ENCODE results near the gene OR5K3.

- TF ChIP-seq CREB1 (IDR thresholded peaks at IDR 0.05) = no peak
- no peak for TF ChIP-seq CREB1 (CRISPR knock-in tag; IDR thresholded peaks at IDR 0.05)
- no peak for TF ChIP-seq SRSF1 (IDR thresholded peaks at IDR 0.05; ENCODE audit: low read depth, low read length)
- no peak for TF ChIP-seq EZH2 (IDR thresholded peaks at IDR 0.05; ENCODE audit: borderline replicate concordance, low read depth, low read length)
- no peak for TF ChIP-seq JUNB (CRISPR knock-in tag; conservative IDR thresholded peaks at IDR 0.05)
- TF ChIP-seq RFX5 (IDR thresholded peaks at IDR 0.05; ENCODE audit: low read depth, low read length) = no peak
- no peak for TF ChIP-seq SMAD4 (CRISPR knock-in tag; conservative IDR thresholded peaks at IDR 0.05)
Measured at GRCh38 chr3:98350082-98350481, 40.4 kb upstream of the OR5K3 start.
